Endometrial microvascular endothelial cells (primary cell): ENCODE results near the gene CXXC1. TPM values are rescaled to one million over a fixed set of nuclear protein-coding genes. Genes with fewer than 3 reads are reported as not detected.
"Not testable (repeated sequence)": the region's sequence is repeated elsewhere in the genome, so short reads cannot be mapped to it uniquely, and the experiment has no call there.

ENCODE experiments used
- in situ Hi-C: cut with HindIII; loops from 2 replicates; pipeline ENCODE4 v1.10.0; 2017; ENCODE audit warnings: low sequenced_read_pairs, low pct_unique_long_range_greater_than_20kb; ENCODE audit errors: inconsistent ontology term
- total RNA-seq: library from RNA; depleted of rRNA; stranded (reverse); fragments of >200 nt; gene quantifications from one replicate; pipeline ENCODE4 v1.2.3, GENCODE V29; 2015; ENCODE audit errors: inconsistent ontology term

CXXC1 gene
- total RNA-seq, 1 donor from 2014 or later: 54.5 TPM

DNA sequence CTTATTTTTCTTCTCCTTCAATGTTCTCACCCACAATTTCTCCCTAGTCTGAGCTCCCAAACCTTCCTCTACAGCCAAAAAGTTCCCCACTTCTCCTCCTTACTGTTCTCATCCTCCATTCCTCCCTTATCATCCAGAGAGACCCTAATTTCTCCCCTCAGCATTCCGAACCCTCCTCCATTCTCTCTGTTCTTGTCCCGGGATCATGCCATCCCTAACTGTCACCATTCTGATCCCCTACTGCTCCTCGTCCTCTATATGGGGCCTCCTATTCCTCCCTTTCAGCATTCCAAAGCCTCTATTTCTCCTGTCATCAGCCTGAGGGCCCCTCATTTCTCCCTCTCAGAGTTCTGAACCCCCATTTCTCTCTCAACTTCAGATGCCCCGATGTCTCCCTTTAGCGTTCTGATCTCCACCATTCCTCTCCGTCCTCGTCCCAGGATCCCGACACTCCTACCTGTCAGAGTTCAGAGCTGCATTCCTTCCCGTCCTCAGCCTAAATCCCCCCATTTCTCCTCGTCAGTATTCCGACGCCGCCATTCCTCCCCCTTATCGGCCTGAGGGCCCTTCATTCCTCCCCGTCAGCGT is 6.7 kb downstream of the CXXC1 start:
- in situ Hi-C loops: no loop called here

DNA sequence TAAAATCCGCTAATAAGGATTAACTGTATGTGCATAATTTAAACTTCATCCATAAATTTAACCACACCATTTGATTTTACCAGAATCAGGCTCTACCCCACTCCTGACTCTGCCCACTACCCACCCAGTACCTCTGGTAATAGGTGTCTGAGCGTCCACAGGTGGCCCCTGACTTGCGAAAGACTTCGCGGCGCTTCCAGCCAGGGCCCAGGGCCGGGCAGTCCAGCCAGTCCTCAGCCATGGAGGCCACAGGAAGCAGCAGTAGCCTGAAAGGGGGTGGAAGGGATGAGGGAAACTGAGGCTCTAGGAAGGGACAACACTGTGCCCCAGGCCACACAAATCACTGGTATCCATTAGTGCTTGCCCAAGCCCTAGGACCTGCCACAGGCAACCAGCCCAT is 7.7 kb downstream of the CXXC1 start:
- in situ Hi-C loops: no loop called here

DNA sequence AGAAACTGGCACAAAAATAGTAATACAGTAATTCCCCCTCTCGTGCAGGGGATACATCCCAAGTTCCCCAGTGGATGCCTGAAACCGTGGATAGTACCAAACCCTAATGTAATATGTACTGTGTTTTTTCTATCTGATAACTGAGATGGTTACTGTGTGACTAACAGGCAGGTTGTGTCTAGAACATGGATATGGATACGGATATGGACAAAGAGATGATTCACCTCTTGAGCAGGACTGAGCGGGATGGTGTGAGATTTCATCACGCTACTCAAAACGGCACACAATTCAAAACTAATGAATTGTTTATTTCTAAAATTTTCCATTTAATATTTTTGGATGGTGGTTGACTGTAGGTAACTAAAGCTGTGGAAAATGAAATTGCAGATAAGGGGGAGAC is 9.6 kb downstream of the CXXC1 start:
- in situ Hi-C loops: no loop called here

DNA sequence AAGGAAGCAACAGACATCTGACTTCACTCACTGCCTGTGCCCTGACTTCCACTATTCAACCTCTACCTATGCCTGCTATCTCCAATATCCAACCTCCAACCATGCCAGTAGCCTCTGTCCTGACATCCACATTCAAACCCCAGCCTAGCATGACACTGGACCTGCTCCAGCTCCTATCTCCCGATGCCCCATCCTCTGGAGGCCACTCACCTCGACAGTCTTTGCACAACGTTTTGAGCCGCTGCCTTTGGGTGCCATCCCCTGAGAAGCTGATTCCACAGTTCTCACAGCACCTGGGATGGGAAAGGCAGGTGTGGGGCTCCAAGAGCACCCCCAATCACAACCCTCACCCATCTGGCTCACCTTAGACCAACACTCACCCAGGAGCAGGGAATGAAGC is 11.0 kb downstream of the CXXC1 start:
- in situ Hi-C loops: no loop called here

DNA sequence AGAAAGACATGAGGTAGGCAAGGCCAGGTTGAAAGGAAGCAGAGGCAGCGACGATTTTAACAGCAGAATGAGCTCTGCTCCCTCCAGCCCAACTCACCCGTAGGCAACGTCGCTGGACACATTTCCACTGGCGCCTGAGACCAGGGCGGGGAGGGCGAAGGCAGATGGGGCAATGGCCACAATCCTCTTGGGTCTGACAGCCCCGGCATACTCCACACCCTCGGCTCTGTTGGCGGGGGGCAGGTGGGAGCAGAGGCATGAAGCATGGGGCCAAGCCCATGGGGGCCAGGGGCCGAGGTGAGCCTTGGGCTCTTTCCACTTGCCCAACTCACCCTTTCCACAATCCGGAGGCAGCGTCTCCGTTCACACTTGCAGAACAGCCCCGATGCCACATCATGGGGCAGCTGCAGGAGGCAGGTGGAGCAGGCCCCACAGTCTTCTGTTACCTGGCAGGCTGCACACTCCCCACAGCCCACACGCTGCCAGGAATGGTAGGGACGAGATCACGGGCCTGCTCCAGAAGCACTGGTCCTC is 11.9 kb downstream of the CXXC1 start:
- in situ Hi-C loops: no loop called here

DNA sequence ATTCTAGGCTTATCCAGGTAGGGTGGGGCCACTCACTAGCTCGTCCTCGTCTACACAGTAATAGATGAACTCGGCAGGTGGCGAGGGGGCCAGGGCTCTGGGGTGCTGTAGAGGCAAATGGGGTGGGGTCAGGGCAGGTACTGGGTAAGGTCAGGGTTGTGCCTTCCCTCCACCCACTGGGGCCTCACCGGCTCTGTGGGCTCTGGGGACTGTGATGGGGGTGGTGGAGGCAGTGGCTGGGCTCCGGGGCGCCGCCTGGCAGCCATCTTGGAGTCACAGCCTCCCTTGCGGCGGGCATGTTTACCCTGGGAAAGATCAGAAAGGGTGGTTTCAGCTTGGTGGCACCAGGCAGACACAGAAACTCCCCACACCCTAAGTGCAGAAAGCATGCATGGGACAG is 12.6 kb downstream of the CXXC1 start:
- in situ Hi-C loops: no loop called here

DNA sequence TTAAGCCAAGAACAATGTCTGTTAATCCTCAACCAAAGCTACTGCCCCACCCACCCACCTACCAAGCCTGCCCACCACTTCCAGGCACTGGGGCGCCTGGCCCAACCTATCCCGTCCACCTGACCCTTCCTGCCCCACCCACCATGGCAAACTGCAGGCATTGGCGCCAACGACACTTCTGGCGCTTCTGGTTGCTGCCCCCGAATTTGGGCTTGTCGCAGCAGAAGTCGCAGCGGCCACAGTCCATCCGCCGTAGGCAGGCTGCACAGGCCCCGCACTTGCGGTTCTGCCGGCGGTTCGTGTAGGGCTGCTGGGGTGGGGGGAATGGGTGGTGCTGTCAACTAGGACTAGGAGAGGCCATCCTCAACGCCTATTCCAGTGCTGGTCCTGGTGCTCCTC is 13.4 kb downstream of the CXXC1 start:
- in situ Hi-C loops: no loop called here

DNA sequence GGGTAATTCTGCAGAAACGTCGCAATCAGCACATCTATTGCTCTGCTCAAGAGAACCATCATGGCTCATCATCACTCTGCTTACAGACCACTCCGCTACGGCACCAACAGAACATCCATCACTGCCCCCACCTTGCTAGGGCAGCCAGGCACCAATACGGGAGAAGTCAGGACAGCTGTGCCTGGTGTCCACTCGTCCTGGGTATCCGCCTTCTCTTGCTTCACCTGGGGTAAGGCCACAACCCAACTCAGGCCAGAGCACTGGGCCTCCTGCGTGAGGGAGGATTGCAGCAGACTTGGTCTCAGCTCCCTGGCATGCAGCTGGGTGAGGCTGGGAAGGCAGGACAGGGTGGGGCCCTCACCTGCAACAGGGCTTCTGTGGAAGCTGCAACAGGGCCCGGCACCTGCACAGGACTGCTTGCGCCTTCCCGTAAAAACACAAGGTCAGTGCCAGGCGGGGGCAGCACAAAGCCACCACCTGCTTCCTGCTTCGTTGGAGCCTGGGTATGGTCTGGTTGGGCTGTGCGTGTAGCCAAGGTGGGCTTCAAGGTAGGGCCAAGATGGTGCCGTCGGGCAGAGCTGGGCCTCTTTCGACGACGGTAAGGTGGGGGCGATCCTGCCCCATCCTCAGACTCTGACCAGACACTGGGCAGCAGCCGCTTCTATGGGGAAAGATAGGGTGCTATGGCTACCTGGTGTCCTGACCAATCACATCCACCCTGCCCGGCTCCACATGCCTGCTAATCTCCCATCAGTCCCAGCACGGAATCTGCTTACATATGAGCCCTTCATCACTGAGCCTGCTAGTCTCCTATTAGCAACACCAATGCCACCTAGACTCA is 14.1 kb downstream of the CXXC1 start:
- in situ Hi-C loops: no loop called here

DNA sequence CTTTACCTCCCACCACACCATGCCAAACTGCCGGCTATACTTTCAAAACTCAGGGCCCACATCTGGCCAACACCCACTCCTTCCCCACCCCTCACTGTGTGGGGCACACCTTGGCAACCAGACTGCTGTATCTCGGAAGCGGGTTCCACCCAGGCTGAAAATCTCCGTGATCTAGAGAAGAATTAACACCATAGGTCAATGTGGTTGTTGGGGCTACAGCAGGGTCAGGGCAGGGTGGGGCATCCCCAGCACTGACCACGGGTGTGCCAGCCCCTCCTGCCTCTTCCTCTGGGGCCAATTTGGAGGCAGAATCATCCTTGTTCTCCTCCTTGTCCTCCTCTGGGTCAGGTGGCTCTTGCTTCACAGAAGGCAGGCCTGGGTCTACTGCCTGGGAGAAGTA is 14.9 kb downstream of the CXXC1 start:
- in situ Hi-C loops: no loop called here

DNA sequence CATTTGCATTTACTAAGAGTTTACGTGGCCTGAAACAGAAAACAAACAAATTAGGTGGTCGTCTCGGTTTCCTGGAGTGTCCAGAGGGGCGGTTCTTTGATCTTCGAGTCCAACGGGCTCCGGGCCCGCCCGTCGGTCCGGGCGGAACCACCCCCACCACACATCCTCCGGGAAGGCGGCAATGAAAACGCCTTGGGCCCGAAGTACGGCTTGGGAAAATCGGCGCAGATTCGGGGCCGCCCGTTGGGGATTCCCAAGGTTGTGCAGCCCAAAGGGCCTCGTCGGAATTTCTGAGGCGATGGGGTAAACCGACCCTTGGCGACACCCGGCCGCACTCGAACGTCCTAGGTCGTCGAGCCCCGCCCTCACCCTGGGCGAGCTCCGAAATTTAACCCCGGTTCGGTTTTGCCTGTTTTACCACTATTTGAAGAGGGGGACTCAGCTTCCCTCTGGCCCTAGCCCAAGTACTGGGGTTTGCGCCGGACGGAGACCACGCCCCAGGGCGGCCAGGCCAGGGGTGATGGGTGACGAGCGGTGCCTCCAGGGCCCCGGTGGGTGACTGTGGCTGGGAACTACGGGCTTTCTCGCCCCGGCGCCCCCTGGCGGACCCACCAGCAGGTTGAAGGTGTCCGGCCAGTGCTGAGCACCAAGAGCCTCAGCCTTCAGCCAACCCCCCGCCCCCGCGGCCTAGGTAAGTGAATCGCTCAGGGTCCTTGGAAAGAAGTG is 19.3 kb downstream of the CXXC1 start:
- in situ Hi-C loops: no loop called here

DNA sequence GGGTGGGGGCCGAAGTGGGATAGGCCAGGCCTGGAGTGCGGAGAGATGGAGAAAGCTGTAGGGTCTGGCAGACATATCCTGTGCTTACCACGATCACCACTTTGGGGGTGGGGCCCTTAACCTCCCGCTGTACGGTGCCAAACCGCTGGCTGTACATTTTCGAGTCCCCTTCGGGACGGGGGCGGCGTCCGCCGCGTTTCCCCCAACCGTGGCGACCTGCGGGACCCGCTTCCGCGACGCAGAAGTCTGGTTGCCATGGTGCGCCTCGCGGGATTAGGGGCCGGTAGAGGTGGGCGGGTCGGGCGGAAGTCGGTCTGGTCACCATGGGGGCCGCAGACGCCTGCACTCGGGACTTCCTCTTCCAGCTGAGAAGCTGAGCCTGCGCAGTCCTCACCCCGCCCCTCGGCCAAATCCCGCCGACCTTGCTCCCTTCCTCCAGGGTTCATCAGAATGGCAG is 21.2 kb downstream of the CXXC1 start, which contains the start of gene CFAP53:
Gene CFAP53, minus strand, starts transcription at position 248 of the 457 bp plus-strand sequence. Its CDS starts 91 bp downstream, at position 157.
- in situ Hi-C loops: no loop called here

DNA sequence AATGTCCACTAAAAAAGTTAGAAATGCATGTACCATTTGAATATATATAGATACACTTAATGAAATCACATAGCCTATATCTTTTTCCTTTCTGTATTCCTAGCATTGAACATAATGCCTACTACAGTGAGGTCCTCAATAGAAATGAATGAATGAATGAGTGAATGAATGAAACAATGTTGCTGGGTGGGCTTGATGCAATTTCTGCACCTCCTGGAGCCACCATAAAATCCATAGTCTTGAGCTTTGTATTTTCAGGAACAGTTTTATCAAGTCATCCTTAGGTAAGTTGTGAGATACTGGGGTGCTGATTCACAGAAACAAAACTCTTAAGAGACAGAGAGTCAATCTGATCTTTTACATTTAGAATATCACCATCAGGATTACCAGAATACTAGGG is 24.5 kb downstream of the CXXC1 start:
- in situ Hi-C loops: no loop called here

DNA sequence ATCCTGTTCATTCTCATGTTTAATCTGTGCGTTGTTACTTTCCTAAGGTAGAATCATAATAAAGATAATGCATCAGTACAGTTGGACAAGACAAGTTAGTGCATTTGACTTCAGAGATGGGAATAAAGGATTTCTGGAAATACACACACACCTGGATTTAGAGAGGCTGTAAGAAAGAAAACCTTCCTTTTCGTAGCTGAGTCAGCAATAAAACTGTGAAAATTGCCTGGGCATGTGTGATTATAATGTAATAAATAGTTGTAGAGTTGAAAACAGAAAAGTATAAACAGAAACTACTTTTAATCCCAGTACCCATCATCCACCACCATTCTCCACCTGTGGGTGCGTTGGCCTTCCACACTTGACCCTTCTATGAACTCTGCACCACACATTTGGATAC is 36.6 kb downstream of the CXXC1 start:
- in situ Hi-C loops: no loop called here

DNA sequence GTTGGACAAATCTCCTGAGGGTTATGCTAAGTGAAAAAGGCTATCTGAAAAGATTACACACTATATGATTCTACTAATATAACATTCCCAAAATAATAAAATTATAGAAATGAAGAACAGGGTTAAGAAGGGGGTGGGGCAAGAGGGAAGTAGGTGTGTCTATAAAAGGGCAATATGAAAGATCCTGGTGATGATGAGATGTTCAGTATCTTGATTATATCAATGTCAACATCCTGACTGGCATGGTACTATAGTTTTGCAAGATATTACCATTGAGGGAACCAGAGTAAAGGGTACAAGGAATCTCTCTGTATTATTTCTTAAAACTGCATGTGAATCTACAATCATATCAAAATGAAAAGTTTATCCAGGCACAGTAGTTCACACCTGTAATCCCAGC is 37.9 kb downstream of the CXXC1 start:
- in situ Hi-C loops: no loop called here

DNA sequence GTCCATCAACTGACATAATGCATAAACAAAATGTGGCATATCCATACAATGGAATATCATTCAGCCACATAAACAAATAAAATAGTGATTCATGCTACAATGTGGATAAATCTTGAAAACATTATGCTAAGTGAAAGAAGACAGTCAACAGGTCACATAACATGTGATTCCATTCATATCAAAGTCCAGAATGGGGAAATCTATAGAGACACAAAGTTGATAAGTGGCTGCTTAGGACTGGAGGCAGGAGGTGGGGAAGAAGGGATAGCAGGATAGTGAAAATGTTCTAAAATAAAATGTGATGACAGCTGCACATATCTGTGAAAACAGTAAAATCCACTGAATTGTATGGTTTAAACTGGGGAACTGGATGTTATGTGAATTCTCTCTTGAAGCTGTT is 39.9 kb downstream of the CXXC1 start:
- in situ Hi-C loops: no loop called here

DNA sequence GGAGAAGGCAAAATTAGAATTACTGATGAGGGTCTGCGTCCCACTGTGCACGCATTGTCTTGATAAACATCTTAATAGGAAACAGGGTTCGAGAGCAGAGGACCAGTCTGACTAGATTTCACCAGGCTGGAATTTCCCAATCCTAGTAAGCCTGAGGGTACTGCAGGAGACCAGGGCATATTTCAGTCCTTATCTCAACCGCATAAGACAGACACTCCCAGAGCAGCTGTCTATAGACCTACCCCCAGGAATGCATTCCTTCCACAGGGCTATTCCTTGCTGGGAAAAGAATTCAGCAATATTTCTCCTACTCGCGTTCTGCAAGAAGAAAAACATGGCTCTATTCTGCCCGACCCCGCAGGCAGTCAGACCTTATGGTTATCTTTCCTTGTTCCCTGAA is 45.7 kb downstream of the CXXC1 start:
- in situ Hi-C loops: not testable (repeated sequence)

DNA sequence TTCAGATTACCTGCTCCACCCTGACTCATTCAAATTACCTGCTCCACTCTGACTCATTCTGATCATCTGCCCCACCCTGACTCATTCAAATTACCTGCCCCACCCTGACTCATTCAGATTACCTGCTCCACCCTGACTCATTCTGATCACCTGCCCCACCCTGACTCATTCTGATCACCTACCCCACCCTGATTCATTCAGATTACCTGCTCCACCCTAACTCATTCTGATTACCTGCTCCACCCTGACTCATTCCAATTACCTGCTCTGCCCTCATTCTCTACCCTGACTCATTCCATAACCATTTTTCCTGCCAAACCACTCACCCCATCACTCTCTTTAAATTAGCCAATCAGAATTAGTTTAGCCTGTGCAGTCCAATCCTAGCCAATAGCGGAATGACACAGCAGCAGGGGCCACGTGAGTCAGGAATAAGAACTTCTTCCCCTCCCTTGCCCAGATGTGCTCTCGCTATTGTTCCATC is 47.4 kb downstream of the CXXC1 start:
- in situ Hi-C loops: no loop called here

DNA sequence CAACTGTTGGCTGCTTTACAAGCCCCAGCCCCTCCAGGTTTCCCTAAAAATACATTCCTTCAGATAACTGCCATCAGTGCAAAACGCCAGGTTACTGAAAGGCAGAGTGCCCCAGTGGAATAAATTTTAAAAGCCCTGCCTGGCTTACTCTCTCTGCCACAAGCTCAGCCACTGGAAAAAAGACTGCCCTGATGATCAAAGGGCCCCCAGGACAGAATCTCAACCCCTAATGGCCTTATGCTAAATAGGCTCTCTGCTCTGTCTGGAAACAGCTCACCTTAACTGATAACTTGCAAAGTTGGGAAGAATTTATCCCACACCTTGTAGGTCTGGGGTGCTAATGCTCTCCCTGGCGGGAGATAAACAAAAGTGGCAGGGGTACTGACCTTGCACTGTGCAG is 55.1 kb downstream of the CXXC1 start:
- in situ Hi-C loops: no loop called here
